ENCODE data around the gene IMP4. TPM values are rescaled to one million over a fixed set of nuclear protein-coding genes. Genes with fewer than 3 reads are reported as not detected.

The IMP4 gene
- total RNA-seq, 2 donors from 2014 or later = 50.6 to 117 TPM

DNA sequence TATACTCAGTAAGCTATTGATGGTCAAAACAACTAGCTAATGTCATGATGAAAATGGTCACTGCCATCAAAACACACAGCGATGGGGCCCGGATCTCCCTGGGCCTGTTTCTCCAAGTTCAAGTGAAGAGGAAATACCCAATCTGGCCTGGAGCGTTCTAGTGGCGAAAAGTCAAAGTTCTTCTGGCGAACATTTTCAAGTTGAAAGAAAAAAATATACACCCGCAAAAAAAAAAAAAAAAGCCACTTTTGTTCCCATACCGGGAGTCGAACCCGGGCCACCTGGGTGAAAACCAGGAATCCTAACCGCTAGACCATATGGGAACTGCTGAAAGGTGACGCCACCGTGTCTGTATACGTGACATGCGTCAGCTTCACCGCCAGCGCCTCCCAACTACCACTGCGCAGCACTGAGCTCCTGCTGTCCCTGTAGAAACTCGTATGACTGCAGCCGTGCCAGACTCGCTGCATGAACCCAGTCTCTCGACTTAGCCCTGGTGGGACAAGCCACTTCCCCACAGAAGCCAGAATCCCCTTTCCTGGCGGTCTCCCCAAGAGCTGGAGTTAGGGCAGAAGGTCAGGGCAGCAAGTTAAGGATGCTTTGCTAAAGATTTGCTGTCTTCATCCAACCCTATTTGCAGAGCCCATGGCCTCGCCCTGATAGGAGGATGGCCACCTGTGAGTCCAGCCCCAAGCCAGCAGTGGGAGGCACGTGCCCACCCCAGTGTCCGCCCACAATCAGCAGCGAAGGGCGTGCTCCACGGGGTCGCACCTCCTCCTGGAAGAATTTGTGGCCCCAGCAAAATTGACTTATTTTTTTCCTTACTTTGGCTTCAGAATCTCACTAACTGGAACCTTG lies 5.6 kb upstream of the IMP4 start:
- no peaks in the 10 kb centered on the region for H3K9me3 ChIP-seq
- peak overlapping the region; percentile 62 for H3K27ac ChIP-seq
- TF ChIP-seq CTCF (IDR thresholded peaks at IDR 0.05) = no peak
- intact Hi-C loops (cut with DNase I) = loop anchor here (5.0 kb wide), 1 partner anchor 155 kb away; the partner anchor contains the start of genes MZT2B and SMPD4
- no peaks in the 10 kb centered on the region for H3K36me3 ChIP-seq
- DNase-seq = peak; percentile 88
- H3K4me1 ChIP-seq = no peaks in the 10 kb centered on the region
- H3K9ac ChIP-seq (ENCODE audit: low read depth in 2 of 2, low read length in 2 of 2) = peak overlapping the region in 1 of 2 donors; percentile 41
- H3K4me3 ChIP-seq = peak overlapping the region; percentile 29
- no peaks in the 10 kb centered on the region for H3K27me3 ChIP-seq

- Histone ChIP-seq H3K27me3 (no peaks in the 10 kb centered on the region), H3K27ac (peak overlapping the region; percentile 62), H3K4me3 (peak overlapping the region; percentile 29), H3K9ac (ENCODE audit: low read depth in 2 of 2, low read length in 2 of 2) (peak overlapping the region in 1 of 2 donors; percentile 41), H3K9me3 (no peaks in the 10 kb centered on the region), H3K36me3 (no peaks in the 10 kb centered on the region), H3K4me1 (no peaks in the 10 kb centered on the region)
- DNase-seq = peak; percentile 12
- no peak for TF ChIP-seq CTCF (IDR thresholded peaks at IDR 0.05)
- intact Hi-C loops (cut with DNase I) = loop anchor here (5.0 kb wide), 1 partner anchor 156 kb away; the partner anchor contains the start of genes MZT2B and SMPD4
Observed at GRCh38 chr2:130337735-130338325, 4.9 kb upstream of the IMP4 start.

- peaks cover 4% of the 10 kb centered on the region for H3K4me1 ChIP-seq
- H3K9me3 ChIP-seq = no peaks in the 10 kb centered on the region
- TF ChIP-seq CTCF (IDR thresholded peaks at IDR 0.05) = no peak
- H3K27ac ChIP-seq = no peak overlapping the region
- intact Hi-C loops (cut with DNase I) = loop anchor here (5.0 kb wide), 1 partner anchor 157 kb away; the partner anchor contains the start of genes MZT2B and SMPD4
- no peaks in the 10 kb centered on the region for H3K36me3 ChIP-seq
- peak; percentile 15 for DNase-seq
- H3K27me3 ChIP-seq = no peaks in the 10 kb centered on the region
- no peak overlapping the region for H3K9ac ChIP-seq (ENCODE audit: low read depth in 2 of 2, low read length in 2 of 2)
- no peak overlapping the region for H3K4me3 ChIP-seq
Observed at GRCh38 chr2:130338793-130339345, 3.8 kb upstream of the IMP4 start.

GRCh38 chr2:130339885-130340745 lies 2.6 kb upstream of the IMP4 start:
- Histone ChIP-seq H3K4me1 (peaks cover 6% of the 10 kb centered on the region), H3K9ac (ENCODE audit: low read depth in 2 of 2, low read length in 2 of 2) (no peak overlapping the region), H3K27ac (no peak overlapping the region), H3K27me3 (no peaks in the 10 kb centered on the region), H3K9me3 (no peaks in the 10 kb centered on the region), H3K36me3 (peaks cover 7% of the 10 kb centered on the region), H3K4me3 (no peak overlapping the region)
- DNase-seq = no peak
- intact Hi-C loops (cut with DNase I) = loop anchor here (5.0 kb wide), 1 partner anchor 158 kb away; the partner anchor contains the start of genes MZT2B and SMPD4
- TF ChIP-seq CTCF (IDR thresholded peaks at IDR 0.05) = no peak

Measured in colonic mucosa (tissue), 4 donors.